Gastrocnemius medialis (tissue), 4 donors: ENCODE data around the gene MARCHF4.

Experiments
- POLR2A ChIP-seq, 2 donors: fragments of 450-650 bp; IDR thresholded peaks; one replicate each; pipeline ENCODE4 v1.6.1; 2017; ENCODE audit warnings: antibody characterized with exemption in 2 of 2, mild to moderate bottlenecking in 2 of 2, moderate library complexity in 2 of 2
- TF ChIP-seq, protein P1 (sequence below), 5 experiments: fragments of 450-650 bp in 3 of 5; fragments of 200-600 bp in 2 of 5; sonication (generic) in 2 of 5; IDR thresholded peaks in 4 of 5; conservative IDR thresholded peaks in 1 of 5; 1 replicate in 4 of 5; 2 replicates in 1 of 5; pipeline ENCODE4 v1.5.1; 2016 to 2019; ENCODE audit warnings: antibody characterized with exemption in 5 of 5, mild to moderate bottlenecking in 3 of 5, moderate library complexity in 3 of 5

DNA sequence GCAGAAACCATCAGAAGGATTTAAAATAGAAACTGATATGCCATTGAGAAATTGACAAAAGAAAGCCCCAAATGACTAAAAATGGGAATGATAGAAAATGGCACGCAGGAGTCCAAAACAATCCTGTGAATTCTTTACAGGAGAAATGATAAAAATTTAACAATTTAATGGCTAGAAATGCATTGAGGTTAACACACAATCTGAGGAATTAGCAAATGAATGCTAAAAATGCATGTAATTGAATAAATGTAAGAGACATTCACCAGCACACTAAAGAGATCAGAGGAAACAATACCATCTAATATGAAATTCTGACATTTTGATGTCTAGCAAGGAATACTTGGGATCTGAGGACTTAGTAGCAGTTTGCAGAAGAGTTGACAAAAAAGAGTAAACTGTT is 37.0 kb downstream of the MARCHF4 start:
- TF ChIP-seq, protein P1, sequence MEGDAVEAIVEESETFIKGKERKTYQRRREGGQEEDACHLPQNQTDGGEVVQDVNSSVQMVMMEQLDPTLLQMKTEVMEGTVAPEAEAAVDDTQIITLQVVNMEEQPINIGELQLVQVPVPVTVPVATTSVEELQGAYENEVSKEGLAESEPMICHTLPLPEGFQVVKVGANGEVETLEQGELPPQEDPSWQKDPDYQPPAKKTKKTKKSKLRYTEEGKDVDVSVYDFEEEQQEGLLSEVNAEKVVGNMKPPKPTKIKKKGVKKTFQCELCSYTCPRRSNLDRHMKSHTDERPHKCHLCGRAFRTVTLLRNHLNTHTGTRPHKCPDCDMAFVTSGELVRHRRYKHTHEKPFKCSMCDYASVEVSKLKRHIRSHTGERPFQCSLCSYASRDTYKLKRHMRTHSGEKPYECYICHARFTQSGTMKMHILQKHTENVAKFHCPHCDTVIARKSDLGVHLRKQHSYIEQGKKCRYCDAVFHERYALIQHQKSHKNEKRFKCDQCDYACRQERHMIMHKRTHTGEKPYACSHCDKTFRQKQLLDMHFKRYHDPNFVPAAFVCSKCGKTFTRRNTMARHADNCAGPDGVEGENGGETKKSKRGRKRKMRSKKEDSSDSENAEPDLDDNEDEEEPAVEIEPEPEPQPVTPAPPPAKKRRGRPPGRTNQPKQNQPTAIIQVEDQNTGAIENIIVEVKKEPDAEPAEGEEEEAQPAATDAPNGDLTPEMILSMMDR (IDR thresholded peaks at IDR 0.05 in 4 of 5, conservative IDR thresholded peaks at IDR 0.05 in 1 of 5): no peak
- no peak for TF ChIP-seq POLR2A (IDR thresholded peaks at IDR 0.05)
